ENCODE results near the gene SORBS2.

Gene SORBS2

DNA sequence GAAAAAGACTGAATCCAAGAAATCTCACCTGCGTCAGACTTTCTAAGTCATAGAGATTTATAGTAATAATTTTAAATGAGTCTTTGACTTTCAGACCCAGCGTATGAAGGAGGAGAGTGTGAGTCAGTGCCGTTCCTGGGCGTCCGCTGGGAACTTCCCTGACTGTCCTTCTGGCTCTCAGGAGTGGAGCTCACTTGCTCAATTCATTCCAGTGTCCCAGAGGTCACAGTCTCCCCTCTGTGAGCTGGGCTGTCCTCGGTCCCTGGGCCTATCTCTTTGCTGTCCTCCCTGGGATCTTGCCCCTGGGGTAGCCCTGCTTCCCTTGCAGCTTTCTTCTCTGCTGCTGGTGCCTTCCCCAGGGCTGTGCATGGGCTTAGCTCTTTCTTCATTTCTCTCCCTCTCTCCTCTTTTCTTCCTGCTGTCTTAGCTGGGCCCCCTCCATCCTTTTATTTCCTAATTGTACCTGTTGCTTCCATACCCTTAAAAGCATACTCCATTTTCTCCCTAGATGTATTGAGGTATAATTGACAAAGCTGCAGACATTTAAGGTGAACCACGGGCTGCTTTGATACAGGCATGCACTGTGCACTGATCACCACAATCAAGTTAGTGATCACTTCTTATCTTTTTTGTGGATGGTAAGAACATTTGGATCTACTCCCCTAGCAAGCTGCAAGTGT, 11.6 kb downstream of the SORBS2 start:
- DNase-seq: no peak

DNA sequence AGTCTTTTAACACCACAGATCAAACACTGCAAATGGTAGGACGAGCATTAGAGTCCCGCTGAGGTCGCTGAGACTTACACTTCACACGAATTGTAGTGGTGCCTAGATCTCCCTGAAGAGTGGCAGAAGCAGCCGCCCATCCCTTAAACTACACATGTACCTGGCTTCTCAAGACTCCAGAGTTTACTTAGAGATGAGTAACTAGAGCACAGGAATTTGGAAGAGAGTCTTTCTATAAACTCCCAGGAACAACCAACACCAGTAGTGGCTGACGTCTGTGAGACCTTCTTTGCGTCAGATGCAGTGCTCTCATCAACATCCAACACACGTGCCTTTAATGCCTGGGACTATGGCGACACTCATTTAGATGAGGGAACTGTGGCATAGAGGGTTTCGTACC, 12.6 kb downstream of the SORBS2 start:
- DNase-seq: no peak

DNA sequence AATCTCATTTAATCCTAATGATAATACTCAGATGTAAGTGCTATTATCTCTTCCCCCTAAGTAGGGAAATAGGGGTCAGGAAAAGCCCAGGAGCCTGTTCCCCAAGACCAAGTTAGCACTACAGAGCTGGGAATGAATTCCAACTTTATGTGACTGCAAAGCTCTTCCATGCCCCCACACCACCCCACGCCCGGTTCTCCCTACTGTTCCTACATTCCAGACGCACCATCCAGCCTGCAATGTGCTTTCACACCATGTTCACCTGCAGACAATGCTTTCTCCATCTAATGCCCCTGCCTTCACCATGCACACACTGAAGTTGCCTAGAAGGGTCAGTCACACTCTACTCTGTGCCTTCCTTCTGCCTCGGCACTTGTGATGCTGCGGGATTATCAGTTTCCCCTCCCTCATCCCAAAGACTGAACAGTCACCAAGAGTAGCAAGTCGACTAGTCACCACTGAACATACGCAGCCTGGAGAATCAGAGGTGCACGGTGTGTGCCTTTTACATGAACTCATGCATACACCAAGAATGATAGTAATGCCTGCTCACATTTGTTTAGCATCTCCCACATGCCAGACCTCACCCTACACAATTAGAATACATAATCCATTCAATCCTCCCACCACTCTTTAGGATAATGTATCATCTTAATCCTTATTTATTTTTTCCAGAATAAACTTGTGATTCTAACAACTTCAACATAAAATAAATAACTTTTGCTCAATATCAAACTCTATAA, 14.2 kb downstream of the SORBS2 start:
- no peak for DNase-seq

DNA sequence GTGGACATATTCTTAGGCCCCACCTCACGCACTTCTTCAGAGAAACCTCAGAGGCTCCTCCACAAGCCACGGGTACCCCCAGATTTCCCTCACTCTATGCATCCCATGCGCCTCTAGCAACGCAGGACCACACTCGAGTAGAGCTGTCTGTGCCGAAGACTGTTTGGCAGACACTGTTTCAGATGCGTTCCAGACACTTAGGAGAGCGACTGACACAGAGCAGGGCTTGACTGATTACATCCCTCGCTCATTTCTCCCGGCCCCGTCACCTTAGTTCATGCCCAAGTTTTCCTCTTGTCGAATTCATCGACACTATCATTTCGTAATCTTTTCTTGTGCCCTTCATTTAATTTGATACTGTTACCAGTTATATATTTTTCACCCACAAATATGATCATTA, 15.0 kb downstream of the SORBS2 start:
- DNase-seq: no peak

DNA sequence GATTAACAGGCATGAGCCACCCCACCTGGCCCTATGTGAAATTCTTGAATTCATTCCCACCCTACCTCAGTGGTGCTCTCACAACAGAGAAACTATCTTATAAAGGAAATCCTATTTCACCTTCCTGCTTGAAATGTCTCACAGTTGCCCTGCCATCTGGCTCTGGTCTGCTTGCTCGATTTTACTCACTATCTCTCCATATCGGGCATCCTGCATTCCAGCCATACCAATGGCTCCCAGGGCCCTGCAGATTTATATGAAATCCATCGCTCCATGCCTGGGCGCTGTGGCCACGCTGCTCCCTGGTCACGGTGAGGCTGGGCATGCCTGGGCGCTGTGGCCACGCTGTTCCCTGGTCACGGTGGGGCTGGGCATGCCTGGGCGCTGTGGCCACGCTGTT, 15.8 kb downstream of the SORBS2 start:
- no peak for DNase-seq

DNA sequence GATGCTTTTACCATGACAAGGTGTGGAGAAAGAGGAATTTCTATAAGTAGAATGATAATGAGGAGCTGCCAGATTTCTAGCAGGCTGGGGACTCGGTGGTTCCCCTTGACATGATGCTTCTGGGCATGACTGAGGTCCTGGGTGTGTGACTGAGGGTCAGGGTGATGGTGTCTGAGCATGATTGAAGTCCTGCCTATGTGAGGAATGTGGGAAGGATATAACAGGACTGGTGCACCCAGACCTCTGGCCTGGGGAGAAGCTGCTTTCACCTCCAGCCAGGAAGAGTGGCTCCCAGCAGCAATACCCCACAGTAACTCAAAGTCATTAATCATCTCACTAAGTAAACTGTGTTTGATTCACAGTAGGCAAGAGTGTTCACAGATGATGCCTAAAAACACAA, 17.4 kb downstream of the SORBS2 start:
- DNase-seq: no peak

DNA sequence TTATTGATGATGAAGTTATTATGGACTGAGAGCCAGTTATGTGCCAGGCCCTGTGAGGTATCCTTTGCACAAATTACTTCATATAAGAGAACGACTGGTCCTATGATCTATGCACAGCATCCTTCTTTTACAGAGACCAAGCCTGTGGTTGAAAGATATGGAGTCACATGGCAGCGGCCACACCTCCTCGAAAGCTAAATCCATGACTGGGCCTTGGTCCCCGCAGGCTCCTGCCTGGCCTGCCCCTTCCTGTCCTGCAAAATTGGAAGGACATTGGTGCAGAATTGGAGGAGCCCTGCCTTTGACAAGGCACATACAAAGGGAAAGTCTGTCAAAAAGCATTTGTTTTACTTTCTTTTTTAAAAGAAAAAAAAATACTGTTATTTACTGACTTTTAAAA, 18.3 kb downstream of the SORBS2 start:
- no peak for DNase-seq

DNA sequence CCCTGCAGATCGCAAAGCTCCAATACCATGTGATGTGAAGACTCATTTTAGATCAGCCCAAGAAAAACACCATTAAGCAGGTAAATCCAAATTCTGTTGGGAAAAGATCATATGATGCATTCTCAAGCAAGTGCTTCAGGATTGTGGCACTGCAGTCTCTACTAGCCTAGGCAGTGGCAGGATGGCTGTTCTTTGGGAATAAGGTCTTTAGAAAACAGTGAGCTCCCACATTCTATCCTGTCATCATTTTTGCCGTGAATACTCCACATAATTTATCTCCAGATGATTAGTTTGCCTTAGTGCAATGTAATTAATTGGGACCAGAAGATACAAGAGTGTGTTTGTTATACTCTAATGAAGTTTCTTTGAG, 18.9 kb downstream of the SORBS2 start:
- DNase-seq: no peak

DNA sequence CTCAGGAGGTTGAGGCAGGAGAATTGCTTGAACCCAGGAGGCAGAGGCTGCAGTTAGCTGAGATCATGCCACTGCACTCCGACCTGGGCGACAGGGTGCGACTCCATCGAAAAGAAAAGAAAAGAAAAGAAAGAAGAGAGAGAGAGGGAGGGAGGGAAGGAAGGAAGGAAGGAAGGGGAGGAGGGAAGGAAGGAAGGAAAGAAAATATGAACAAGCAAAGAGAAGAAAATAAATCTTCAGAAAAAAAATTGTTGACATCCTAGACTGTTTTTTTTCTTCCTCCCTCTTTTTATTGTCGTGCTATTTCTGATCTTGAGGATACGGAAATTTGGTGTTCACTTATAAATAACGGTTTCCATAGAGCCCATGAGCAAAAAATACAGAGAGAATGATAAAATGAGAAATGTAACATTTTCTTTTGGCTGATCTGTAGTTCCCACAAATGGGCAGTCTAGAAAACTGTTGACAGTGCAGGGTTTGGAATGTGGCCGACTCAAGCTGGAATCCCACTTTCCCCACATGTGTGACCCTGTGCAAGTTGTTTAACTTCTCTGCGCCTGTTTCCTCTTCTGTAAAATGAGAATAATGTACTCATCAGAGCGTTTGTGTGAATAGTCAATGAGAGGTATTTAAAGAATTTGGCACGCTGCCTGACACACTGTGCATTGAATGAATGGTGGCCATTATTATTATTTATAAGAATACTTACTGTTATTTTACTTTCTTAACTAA, 19.4 kb downstream of the SORBS2 start:
- DNase-seq: no peak

DNA sequence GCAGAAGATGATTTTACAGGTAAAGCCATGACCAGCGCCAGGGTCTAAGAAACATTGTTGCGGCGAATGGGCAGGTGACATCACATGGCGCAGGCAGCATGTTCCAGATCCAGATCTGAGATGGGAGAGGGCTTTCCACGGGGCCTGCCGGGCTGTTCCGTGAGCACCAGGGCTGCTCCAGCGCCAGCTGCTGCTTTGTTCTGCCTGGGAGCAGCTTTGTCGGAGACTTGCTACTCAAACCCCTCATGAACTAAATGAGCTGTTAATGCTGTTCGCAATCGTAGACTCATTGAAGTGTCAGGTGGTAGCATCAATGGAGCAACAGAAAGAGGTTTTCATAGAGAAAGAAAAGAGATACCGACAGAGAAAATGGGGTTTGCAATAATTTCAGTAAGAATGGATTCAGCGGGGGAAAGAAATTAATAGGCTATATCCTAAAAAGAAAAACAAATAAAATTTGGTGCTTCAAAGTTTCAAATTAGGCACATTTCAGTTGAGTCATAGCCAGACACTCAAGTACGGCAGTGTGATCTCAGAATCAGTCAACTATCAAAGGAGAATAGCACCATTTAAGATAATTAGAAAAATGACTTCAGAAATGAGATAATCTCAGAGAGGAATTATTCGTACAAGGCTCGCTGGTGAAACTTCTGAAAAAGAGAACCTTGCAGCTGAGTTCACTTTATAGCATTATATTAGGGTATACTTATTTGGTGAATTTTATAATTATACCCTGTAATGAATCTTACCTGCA, 23.9 kb downstream of the SORBS2 start:
- DNase-seq: no peak

DNA sequence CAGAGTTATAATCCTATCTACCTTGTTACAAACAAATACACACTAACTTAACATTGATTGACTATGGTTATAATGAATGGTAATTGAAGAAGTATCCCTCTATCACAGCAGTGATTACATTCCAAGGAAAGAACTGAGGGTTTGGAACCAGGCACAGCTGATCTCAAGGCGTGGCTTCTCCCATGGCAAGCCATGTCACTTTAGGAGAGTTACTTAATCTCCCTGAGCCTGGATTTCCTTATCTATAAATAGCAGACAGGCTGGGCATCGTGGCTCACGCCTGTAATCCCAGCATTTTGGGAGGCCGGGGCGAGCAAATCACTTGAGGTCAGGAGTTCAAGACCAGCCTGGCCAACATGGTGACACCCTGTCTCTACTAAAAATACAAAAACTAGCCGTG, 25.6 kb downstream of the SORBS2 start:
- no peak for DNase-seq

DNA sequence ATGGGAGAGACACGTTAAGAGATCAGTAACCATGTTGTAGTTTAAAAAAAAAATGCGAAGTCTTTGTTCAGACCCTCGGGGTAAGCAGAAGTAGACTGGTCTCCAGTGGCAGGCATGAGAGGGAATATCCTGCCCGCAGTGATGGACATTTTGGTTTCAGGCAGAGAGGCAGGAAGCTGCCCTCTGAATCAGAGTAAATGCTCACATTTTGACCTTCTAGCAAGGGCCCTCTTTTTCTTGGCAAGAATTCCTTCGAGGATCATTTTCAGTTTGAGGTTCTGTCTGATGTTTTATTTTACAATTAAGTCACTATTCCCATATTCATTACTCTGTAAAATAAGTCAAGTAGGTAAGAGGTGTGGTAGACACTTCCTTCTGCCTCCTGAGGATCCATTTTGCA, 28.4 kb downstream of the SORBS2 start:
- no peak for DNase-seq

DNA sequence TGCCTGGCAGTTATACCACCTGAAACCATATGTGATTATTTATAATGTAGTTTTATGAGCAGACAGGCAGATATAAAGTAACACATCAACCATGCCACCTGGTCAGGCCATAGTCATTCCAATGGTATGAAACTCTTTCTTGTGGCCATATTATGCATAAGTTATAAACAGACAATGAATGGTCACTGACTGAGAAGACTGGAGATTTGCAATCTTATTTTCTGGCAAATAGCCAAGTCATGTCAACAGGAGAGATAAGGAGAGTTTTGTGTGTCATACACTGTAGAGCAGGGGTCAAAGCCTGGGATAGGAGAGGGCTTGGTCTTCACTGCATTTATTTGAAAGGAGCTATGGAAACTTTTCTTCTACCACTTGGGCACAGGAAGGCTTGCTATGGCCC, 29.5 kb downstream of the SORBS2 start:
- no peak for DNase-seq

DNA sequence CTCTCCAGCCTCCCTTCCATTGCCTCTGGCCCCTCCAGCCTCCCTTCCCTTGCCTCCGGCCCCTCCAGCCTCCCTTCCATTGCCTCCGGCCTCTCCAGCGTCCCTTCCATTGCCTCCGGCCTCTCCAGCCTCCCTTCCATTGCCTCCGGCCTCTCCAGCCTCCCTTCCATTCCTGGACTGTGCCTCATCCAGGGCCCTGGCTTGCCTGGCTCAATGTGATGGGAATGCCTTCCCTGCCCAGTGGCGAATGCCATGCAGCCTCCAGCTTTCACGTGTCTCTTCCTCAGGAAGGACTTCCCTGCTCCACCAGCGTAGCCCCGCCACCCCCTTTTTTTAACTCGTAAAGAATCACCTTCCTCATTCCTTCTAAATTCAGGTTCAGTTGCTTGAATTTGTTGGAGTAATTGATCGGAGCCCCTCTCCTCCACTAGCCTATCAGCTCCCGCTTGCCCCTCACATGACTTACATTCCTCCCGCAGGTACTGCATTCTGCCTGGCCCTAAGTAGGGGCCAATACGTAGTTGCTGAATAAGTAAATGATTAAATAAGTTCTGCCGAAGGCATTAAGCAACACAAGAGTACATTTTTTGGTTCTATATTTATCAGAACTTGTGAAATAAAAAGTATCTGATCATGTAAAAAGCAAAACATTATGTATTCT, 30.3 kb downstream of the SORBS2 start:
- DNase-seq: no peak

DNA sequence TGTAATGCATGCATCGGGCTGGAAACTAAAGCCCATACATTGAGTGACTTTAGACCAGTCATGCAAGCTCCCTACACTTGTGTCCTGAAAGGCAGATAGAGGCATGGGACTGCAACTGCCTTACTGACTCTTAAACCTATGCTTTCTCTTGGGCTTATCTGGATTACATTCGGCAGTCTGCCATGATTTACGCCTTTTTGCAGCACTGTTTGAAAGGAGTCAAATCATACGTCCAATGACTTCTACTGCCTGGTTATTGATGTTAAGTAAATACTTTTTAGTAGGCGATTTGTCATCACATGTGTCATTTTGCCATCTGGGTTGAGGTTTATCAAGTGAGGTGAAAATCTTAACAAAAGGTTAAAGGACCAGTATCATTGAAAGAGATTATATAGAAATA, 31.5 kb downstream of the SORBS2 start:
- no peak for DNase-seq

DNA sequence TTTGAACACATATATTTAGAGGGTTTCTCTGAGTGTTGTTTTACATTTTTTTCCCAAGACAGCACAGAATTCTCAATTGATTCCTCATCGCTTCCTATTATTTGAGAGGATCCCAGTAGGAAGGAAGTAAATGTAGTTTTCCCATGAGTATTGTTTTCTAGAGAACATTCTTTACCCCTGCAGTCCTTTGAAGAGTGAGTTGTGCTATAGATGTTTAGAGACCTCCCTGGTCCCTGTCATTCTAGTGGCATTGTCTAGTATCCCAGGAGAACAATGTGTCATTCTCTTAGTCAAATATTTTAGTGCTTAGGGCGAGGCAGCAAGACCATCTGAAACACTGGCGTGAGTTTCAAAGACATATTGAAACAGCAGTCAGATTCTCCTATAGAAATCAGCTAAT, 32.5 kb downstream of the SORBS2 start:
- DNase-seq: no peak

DNA sequence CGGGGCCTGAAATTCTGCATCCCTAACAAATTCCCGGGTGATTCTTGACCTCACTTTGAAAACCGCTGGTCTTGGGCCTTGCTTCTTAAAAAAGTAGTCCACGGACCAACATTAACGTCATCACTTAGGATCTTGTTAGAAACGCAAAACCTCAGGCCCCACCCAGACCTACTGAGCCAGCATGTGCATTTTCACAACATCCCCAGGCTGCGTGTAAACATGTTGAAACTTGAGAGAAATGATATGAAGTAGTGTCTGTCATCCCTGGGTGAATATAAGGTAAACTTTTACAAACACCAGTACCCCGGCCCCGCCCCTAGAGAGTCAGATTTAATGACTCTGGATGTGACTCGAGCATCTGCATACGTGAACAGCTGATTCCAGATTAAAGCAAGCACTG, 33.7 kb downstream of the SORBS2 start:
- no peak for DNase-seq

DNA sequence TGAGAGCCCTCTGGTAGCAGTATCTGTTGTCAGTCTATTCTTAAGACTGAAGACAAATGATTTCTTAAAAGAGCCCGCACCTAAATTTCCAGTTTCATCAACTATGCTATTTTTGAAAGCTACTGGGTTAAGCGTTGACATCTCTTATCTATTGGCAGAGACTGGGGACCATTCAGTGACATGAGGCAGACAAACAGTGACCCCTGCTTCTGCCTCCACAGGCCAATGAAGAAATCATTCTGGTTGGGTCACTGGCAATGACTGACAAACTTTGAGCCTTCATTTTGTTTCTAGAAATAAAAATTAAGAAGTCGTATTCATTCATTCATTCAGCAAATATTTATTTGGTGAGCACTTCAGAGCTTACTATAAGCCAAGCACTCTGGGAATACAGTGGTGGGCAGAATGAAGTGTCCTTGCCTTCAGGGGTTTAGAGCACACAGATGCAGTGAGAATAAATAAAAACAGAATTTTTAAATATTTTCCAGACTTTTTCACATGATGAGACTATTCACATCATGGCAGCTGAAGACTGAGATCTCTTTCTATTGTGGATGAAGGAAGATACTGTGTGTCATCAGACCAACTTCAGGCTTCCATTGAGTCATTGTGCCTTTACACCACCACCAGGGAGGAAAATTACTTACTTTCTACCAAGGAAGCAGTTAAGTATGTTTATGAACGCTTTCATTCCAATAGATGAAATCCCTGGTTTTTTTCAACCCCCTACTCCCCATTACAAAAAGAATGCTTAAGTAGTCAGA, 36.0 kb downstream of the SORBS2 start:
- DNase-seq: no peak

DNA sequence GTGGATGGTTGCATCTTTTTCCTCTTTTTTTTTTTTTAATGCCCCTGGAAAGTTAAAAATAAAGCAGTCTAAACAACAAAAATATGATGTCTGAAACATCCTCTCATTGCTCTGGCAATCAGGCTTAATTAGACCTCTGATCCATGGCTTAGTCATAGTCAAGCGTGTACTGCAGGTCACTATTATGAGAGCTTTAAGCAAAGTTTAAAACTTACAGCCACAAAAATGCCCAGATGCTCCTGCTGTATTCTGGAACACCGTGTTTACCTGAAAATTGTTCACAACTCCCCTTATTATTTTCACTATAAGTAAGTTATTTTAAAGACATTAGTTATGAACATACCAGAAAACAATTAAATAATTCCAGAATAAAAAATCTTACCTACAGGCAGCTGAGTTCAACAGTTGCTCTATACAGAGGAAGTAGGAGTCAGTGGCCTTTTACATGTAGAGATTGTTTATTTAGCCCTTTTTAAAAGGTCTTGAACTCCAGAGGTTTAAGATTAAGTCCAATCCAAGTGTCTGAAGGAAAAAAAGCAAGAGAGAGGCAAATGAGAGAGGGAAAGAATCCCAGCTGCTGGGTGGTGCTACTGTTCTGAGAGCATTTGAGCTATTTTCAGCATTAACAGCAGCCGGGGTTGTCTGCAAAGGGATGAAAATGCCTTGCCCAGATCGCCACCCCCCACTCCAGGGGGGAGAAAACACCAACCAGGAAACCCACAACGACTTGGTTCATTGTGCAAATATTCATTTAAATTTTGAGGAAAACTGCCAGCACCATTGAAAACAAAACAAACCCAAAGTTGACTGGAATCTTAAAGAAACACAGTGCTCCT, 36.9 kb downstream of the SORBS2 start:
- no peak for DNase-seq

DNA sequence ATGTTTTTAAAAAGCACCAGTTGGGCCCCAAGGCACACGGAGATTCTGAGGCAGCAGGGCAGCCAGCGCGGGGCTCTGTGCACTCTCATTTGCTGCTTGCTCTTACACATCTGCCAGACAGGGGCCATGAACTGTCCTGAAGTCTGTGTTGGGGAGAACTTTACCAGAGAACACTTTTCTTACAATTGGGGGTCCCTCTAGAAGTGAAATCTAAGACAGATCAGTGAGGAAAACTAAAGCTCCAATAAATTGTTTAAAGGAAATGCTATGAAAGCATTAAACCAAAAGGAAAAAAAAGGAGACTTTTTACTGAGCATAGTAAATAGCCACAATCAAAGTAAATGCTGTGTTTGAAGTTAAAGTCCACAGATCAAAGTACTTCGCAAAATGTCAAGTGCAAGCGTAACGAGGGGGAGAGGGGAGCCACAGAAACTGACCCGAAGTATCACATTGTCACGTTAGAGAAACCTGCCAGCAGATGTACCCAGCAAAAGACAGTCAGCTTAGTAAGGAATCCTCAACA, 37.8 kb downstream of the SORBS2 start:
- DNase-seq: no peak

DNA sequence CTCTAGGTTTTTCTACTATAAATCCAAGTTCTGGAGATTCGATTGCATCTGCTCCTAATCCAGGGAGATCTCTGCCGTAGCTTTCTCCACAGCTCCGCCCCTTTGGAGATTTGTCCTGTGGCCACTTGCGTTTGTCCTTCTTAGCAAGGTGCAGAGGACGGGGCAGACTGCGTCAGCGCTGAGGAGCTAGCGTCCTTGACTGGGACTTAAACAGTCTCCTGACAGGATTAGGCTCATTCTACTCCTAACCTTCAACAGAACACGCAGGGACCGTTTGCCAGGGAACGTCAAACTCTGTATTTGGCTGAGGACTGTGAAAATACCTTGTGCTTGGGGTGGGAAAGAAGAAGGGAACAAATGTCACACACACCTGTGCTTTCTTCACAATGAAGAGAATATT, 38.6 kb downstream of the SORBS2 start:
- no peak for DNase-seq

Data from NCI-H1436 (cell line).